NT2/D1 (cell line): Measurements from ENCODE around the gene PPP2R5C.

Source experiments
- YY1 ChIP-seq: IDR thresholded peaks from 2 replicates; pipeline ENCODE4 v1.6.1; 2011; ENCODE audit not compliant: insufficient read length, insufficient read depth
- ZNF274 ChIP-seq: IDR thresholded peaks from 2 replicates; pipeline ENCODE4 v1.6.1; 2011; ENCODE audit warnings: mild to moderate bottlenecking, low read depth, low read length

- TF ChIP-seq ZNF274 (no peak), YY1 (no peak)
Measured at GRCh38 chr14:101810897-101811621, 49.5 kb downstream of the PPP2R5C start.
